HEK293T (cell line): ENCODE data around the gene MADD.

Source experiments
- FOXA1 ChIP-seq: fragments of 450-650 bp; IDR thresholded peaks from 2 replicates; pipeline ENCODE4 v1.6.1; 2016; ENCODE audit warnings: mild to moderate bottlenecking
- SP1 ChIP-seq: fragments of 450-650 bp; IDR thresholded peaks from 2 replicates; pipeline ENCODE4 v1.6.1; 2017

GRCh38 chr11:47261291-47261800 lies 8.6 kb upstream of the MADD start:
- TF ChIP-seq FOXA1 = no peak
- no peak for TF ChIP-seq SP1
